Stimulated activated CD8-positive, alpha-beta memory T cell treated with anti-CD3 and anti-CD28 coated beads, Interleukin-4, amount 100 ng/mL, for 48 hours (primary cell): Measurements from ENCODE around the gene SMIM21.

Source experiments
- DNase-seq: peaks from one replicate; pipeline ENCODE4 v3.0.0-alpha.2; 2020

Gene SMIM21

GRCh38 chr18:75421656-75422055, 5.8 kb downstream of the SMIM21 start:
- DNase-seq = no peak

GRCh38 chr18:75418293-75419005, 9.1 kb downstream of the SMIM21 start:
- DNase-seq = no peak

DNA sequence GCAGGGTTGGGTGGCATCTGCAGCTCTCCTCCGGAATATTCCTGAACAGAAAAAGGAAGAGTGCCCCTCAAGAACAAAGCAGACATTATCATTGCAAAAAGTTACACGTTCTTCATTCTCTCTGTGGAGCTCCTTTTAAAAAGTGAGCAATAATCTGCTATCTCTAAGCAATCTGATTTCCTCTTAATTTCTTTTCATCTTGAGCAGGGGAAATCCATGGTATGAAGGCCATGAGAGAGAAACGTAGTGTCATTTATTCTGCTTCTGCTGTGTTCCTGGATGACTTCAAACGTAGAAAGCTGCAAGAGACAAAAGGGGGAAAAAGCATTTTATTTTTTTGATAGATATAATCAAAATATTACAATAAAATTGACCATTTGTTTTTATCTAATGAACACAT, 16.9 kb downstream of the SMIM21 start:
- no peak for DNase-seq

DNA sequence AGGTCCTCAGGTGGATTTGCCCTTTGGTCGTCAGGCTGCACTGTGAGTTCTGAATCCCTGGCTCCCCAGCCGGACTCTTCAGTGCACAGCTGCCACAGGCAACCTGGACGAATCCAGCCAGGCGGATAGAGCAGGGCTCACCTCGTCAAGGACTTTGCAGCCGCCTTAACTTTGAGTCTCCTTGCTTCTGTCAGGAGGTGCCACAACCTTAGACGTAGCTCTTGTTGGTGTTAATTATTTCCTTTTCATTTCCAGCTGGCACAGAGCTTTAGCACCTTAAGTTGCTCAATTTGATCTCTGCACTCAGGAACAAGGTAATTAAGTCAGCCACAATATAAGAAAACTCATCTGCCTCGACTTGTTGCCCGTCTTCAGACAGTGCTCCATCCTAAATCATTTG, 17.7 kb downstream of the SMIM21 start:
- DNase-seq = no peak

- peak; percentile 56 for DNase-seq
These were observed 18.7 kb downstream of the SMIM21 start for GRCh38 chr18:75408554-75409506.

GRCh38 chr18:75407468-75408437, 19.8 kb downstream of the SMIM21 start:
- no peak for DNase-seq

DNA sequence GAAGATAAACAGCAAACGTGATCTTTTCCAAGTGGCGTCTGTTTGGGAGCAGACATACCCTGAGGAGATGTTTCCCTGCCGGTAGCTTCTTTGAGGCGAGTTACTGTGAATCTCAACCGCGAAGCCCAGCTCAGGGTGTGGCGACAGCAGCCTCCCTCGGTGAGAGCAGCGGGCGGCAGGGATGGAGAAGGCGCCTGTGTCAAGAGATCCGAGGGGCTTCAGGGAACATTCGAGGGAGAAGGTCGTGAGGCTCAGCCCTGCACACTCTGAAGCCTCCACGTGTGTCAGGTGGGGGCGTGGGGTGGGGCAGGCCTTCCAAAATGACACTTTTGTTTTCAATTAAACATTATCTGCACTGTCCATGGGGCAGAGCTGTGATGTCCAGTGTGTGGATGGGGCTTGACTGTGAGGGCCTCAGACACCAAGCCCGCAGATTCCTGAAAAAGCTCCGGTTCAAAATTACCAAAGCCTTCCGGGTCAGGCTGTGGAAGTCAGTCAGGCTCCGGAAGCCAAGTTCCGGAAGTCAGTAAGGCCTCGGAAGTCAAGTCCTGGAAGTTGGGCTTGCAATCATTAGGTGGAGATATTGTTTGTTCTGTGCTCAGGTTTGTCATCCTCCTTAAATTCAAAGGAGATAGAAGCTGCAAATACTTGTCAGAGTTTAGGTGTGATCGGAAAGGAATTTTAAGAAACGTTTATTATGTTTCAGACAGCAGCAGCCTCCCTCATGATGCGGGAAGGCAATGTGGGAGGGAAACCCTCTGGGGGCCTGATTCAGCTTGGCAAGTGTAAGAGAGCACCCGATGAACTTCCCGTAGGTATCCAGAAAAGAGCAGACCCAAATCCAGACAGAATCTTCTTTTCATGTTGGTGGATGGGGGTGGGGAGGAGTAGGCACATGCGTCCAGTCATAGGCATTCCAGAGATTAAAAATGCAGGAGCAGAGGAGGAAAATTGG, 20.7 kb downstream of the SMIM21 start:
- DNase-seq = no peak

DNA sequence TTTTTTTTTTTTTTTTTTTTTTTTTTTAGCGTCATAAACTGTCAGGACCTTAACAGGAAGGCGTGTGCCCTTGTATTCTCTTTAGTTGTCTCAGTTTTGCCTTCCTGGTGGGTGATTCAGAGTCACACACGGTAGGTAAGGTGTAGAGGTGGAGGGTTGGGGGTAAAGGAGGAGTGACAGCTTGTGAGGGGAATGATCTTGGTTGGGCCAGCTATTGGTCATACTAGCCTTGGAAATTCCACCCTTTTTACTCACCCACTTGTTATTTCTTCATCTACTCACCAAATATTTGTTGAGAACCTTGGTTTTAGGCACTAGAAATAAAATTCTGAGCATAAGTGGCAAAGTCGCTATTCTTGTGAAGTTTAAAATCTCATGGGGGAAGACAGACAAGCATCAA, 22.2 kb downstream of the SMIM21 start:
- DNase-seq = no peak

DNA sequence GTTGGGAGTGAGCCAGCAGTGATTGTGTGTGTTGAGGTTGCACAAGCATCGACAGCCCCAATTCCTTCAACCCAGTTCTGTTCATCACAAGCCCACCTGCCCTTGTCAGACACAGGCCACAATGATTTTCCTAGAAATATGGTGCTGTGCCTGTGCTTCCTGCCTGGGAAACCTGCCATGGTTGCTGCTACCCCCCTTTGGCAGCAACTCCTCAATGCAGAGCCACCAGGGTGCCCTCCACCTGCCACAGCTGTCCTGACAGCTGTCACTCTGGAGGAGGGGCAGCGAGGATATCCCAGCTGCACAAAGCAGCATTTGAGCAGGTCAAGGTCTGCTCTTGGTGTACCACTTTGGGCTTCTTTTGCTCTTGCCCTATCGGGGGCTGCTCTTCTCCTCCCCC, 27.1 kb downstream of the SMIM21 start:
- no peak for DNase-seq

DNA sequence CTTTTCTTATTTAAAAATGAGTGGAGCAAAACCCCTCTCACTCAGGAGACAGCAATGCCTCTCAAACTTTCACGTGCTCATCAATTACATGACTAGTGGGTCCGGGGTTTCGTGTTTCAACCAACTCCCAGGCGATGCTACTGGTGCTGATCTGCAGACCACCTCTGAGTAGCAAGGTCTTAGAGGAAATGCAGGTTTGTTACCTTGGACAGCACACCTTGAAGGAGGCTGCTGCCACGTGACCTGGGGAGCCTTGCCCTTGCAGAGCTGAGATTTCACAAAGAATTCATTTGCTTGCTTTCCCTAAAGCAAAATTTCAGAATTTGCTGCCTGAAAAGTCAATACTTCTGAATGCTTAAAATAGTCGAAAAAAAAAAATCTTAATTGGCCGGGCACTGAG, 32.4 kb downstream of the SMIM21 start:
- DNase-seq = no peak

- no peak for DNase-seq
These were observed 33.8 kb downstream of the SMIM21 start for GRCh38 chr18:75393721-75394120.

DNA sequence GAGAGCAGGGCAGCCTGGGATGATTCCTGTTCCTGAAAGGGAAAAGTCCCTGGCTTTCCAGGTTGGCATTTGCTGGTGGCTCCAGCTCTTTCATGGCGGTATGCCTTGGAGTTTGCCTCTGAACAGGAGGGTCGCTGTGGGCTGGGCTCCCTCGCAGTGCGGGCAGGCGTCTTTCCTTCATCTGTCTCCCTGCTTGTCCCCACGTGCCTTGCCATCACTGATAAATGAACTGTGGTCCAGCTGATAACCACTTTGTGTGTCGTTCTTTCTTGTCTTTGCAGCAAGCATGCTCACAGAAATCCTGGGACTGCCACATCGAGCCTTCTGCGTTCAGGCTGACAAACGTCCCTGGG, 35.3 kb downstream of the SMIM21 start:
- no peak for DNase-seq

- DNase-seq = no peak
These were observed 36.0 kb downstream of the SMIM21 start for GRCh38 chr18:75391279-75392225.

DNA sequence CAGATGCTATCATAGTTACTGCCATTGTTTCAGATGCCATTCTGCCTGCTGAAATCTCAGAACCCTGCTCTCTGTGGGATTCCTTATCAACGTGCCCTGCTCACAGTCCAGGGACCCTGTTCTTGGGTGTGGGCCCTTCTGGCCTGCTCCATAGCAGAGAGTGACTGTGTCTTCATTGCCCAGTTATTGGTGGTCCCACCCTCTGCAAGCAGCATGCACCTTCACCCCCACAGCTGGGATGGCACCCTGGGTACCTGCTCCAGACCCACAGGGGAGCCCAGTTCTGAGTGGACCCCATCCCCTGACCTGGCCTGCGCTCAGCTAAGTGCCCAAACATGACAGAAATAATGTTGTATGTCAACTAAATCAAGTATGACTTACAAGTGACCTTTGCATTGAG, 36.6 kb downstream of the SMIM21 start:
- no peak for DNase-seq

DNA sequence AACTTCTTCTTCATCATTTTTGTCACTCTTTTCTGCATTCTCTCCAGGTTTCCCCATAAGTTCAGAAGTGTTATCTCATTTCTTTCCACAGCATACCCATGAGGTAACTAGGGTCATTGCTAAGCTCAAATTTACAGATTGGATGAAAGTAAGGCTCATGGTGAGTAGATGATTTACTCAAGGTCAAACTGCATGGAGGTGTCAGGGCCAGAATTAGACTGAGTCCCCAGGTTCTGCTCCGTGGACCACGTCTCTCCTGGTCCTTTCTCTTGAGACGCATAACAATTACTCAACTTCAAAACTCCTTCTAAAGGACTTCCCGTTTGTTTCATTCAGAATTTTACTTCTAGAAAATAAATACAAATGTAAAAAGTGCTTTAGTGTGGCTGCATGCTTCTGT, 43.4 kb downstream of the SMIM21 start:
- no peak for DNase-seq

- no peak for DNase-seq
These were observed 48.9 kb downstream of the SMIM21 start for GRCh38 chr18:75378376-75379315.

DNA sequence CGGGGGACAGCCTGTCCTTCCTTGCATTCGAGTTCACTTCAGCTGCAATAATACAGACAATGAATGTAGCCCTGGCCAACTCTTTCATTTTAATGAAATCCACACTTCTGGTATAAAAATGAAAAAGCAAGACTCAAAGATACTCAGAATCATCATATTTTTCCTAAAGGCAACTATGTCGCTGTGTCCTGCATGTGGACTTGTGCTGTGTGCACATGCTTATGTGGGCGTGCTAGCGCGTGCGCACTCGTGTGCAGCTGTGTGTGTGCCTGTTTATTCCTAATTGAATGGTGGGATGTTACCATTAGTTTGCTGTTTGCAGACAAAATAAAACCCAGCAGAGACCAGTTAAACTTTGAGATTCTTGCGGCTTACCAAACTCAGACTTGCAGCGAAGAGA, 49.6 kb downstream of the SMIM21 start:
- DNase-seq = no peak

DNA sequence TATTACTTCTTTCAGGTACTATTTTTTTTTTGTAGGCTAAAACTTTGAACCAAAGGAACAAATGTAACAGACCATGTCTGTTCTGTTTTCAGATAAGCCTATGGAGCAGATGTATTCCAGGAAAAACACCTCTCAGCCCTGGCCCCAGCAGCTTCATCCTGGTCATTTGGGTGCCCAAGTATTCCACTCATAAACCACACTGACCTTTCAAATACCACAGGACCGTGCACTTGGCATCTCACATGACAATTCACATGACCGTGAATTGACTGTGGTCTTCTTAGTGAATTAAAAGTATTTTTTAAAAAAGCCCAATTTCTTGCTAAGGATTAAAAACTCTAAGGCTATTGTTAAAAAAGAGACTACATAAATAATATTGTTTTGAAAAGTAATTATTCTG, 50.2 kb downstream of the SMIM21 start:
- no peak for DNase-seq

DNA sequence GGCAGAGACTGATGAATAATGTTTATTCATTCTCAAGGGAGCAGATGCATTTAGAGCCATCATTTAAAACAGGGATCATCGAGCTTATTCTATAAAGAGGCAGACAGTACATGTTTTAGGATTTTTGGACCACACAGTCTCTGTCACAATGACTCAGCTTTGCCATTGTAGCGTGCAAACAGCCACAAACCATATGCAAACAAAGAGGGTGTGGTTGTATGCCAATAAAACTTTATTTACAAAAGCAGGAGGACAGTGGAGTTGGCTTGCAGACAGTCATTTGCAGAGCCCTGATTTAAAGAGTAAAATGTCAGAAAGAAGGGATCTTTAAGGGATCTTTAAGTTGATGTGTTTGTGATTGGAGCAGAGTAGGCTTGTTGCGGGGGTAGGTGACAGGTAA, 51.5 kb downstream of the SMIM21 start:
- no peak for DNase-seq

DNA sequence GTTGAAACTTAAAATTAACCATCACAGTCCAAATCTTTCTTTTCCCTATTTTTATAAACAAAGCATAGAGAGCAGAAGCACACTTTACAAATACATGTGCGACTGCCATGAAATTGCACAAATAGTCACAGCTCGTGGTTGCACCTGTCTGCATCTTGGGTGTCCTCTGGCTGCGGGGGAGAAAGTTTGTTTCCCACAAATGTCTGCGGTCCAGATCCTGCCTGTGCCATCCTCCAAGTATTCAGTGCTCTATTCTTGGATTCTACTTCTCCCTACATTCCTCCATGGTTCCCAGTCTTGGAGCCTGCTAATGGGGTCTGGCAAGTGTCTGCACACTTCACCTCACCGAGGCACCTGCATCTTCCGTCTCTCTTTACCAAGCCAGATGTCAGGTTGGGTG, 52.2 kb downstream of the SMIM21 start:
- no peak for DNase-seq
